ENCODE measurements around the gene RPS16. TPM values are rescaled to one million over a fixed set of nuclear protein-coding genes. Genes with fewer than 3 reads are reported as not detected.
A peak's percentile ranks its signal among the peaks of the same experiment; 100 is the strongest.

RPS16 gene
- total and polyA plus RNA-seq, 2 of the 13 experiments (the other 11 are each of a cell fraction or from before 2014, with no cell fraction given): 488 to 2,583 TPM

GRCh38 chr19:39397360-39398296 is 38.1 kb downstream of the RPS16 start (continued):
- TF ChIP-seq PRDM10 (CRISPR knock-in tag; IDR thresholded peaks at IDR 0.05; ENCODE audit: low read depth) (0 out of 2 replicates have a peak, but pooled peaks have one; percentile 48), ZNF747 (CRISPR knock-in tag; IDR thresholded peaks at IDR 0.05; ENCODE audit: borderline replicate concordance) (no peak; the same call in 1 of the 2 replicates), ZNF720 (CRISPR knock-in tag; IDR thresholded peaks at IDR 0.05) (no peak), ZNF605 (CRISPR knock-in tag; IDR thresholded peaks at IDR 0.05) (peak; percentile 81), ZBTB1 (CRISPR knock-in tag; IDR thresholded peaks at IDR 0.05; ENCODE audit: borderline replicate concordance) (no peak), ZNF550 (CRISPR knock-in tag; IDR thresholded peaks at IDR 0.05; ENCODE audit: borderline replicate concordance) (no peak), ZNF468 (CRISPR knock-in tag; IDR thresholded peaks at IDR 0.05) (no peak), LBX2 (CRISPR knock-in tag; IDR thresholded peaks at IDR 0.05; ENCODE audit: borderline replicate concordance) (no peak), ZNF710 (CRISPR knock-in tag; IDR thresholded peaks at IDR 0.05; ENCODE audit: borderline replicate concordance) (peak; percentile 57; the same call in 1 of the 2 replicates), ZNF776 (CRISPR knock-in tag; IDR thresholded peaks at IDR 0.05) (no peak), ZNF432 (CRISPR knock-in tag; IDR thresholded peaks at IDR 0.05; ENCODE audit: borderline replicate concordance) (no peak), NCOR1 (IDR thresholded peaks at IDR 0.05; ENCODE audit: borderline replicate concordance, low read length) (peak; percentile 88; the same call in 1 of the 2 replicates), SP4 (CRISPR knock-in tag; IDR thresholded peaks at IDR 0.05) (peak; percentile 83), NFAT5 (CRISPR knock-in tag; IDR thresholded peaks at IDR 0.05) (no peak), ZKSCAN8 (CRISPR knock-in tag; IDR thresholded peaks at IDR 0.05; ENCODE audit: borderline replicate concordance) (peak; percentile 85; the same call in 1 of the 2 replicates), ZNF350 (CRISPR knock-in tag; IDR thresholded peaks at IDR 0.05; ENCODE audit: borderline replicate concordance, low read depth) (peak; percentile 92)

Measured in HepG2 (cell line).